Gastrocnemius medialis (tissue), 4 donors: ENCODE results near the gene CDC14A.

ENCODE experiments used
- POLR2A ChIP-seq, 2 donors: fragments of 450-650 bp; IDR thresholded peaks; one replicate each; pipeline ENCODE4 v1.6.1; 2017; ENCODE audit warnings: antibody characterized with exemption in 2 of 2, mild to moderate bottlenecking in 2 of 2, moderate library complexity in 2 of 2
- TF ChIP-seq, protein P1 (sequence below), 5 experiments: fragments of 450-650 bp in 3 of 5; fragments of 200-600 bp in 2 of 5; sonication (generic) in 2 of 5; IDR thresholded peaks in 4 of 5; conservative IDR thresholded peaks in 1 of 5; 1 replicate in 4 of 5; 2 replicates in 1 of 5; pipeline ENCODE4 v1.5.1; 2016 to 2019; ENCODE audit warnings: antibody characterized with exemption in 5 of 5, mild to moderate bottlenecking in 3 of 5, moderate library complexity in 3 of 5

DNA sequence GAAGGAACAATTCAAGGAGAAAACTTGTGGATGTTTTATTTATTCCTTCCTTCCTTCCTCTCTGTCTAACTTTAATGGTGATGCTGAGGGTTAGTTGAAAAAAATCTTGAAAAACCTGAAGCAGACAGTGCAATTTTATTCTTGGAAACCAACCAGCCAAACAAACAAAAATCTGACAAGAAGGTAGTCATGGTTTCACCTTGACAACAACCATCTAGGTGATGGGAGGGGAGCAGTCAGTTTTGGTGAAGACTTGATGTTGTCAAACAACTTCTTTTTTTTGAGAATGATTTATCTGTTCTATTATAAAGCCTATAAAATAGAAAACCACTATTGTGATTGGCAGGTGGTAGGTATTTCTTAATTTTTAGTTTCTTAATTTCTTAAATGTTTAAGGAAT is 93.3 kb downstream of the CDC14A start:
- TF ChIP-seq, protein P1, sequence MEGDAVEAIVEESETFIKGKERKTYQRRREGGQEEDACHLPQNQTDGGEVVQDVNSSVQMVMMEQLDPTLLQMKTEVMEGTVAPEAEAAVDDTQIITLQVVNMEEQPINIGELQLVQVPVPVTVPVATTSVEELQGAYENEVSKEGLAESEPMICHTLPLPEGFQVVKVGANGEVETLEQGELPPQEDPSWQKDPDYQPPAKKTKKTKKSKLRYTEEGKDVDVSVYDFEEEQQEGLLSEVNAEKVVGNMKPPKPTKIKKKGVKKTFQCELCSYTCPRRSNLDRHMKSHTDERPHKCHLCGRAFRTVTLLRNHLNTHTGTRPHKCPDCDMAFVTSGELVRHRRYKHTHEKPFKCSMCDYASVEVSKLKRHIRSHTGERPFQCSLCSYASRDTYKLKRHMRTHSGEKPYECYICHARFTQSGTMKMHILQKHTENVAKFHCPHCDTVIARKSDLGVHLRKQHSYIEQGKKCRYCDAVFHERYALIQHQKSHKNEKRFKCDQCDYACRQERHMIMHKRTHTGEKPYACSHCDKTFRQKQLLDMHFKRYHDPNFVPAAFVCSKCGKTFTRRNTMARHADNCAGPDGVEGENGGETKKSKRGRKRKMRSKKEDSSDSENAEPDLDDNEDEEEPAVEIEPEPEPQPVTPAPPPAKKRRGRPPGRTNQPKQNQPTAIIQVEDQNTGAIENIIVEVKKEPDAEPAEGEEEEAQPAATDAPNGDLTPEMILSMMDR (IDR thresholded peaks at IDR 0.05 in 4 of 5, conservative IDR thresholded peaks at IDR 0.05 in 1 of 5) = no peak
- no peak for TF ChIP-seq POLR2A (IDR thresholded peaks at IDR 0.05)
